Glomerular endothelial cell (primary cell): ENCODE data around the gene TBC1D9. TPM values are rescaled to one million over a fixed set of nuclear protein-coding genes. Genes with fewer than 3 reads are reported as not detected.
A peak's percentile ranks its signal among the peaks of the same experiment; 100 is the strongest.

ENCODE experiments used
- DNase-seq: peaks from one replicate; pipeline ENCODE4 v3.0.0-alpha.2; 2011; ENCODE audit warnings: low read depth, low spot score; ENCODE audit errors: extremely low read depth
- total RNA-seq: library from RNA; depleted of rRNA; stranded (reverse); fragments of >200 nt; gene quantifications from 2 replicates; pipeline ENCODE4 v1.2.3, GENCODE V29; 2015

TBC1D9 gene
- total RNA-seq, 1 donor from 2014 or later = 72.3 TPM

GRCh38 chr4:140697709-140698560 is 58.2 kb downstream of the TBC1D9 start:
- DNase-seq = no peak

GRCh38 chr4:140695483-140695882 is 60.7 kb downstream of the TBC1D9 start:
- no peak for DNase-seq

- DNase-seq = no peak
Measured at GRCh38 chr4:140693562-140693961, 62.6 kb downstream of the TBC1D9 start.

GRCh38 chr4:140691369-140691768 is 64.8 kb downstream of the TBC1D9 start:
- peak; percentile 37 for DNase-seq

GRCh38 chr4:140690093-140690492 is 66.1 kb downstream of the TBC1D9 start:
- DNase-seq = no peak

GRCh38 chr4:140689623-140690022 is 66.6 kb downstream of the TBC1D9 start:
- no peak for DNase-seq

GRCh38 chr4:140688711-140689598 is 67.2 kb downstream of the TBC1D9 start:
- no peak for DNase-seq

- no peak for DNase-seq
Measured at GRCh38 chr4:140686796-140687195, 69.4 kb downstream of the TBC1D9 start.

- DNase-seq = no peak
Measured at GRCh38 chr4:140684314-140684713, 71.9 kb downstream of the TBC1D9 start.

GRCh38 chr4:140681201-140681600 is 75.0 kb downstream of the TBC1D9 start:
- no peak for DNase-seq

GRCh38 chr4:140680686-140681085 is 75.5 kb downstream of the TBC1D9 start:
- no peak for DNase-seq

- DNase-seq = no peak
Measured at GRCh38 chr4:140679576-140679975, 76.6 kb downstream of the TBC1D9 start.

GRCh38 chr4:140675599-140676231 is 80.5 kb downstream of the TBC1D9 start:
- DNase-seq = no peak

GRCh38 chr4:140673729-140674128 is 82.5 kb downstream of the TBC1D9 start:
- DNase-seq = no peak

GRCh38 chr4:140672416-140672815 is 83.8 kb downstream of the TBC1D9 start:
- DNase-seq = no peak

GRCh38 chr4:140668111-140668510 is 88.1 kb downstream of the TBC1D9 start:
- DNase-seq = no peak

GRCh38 chr4:140666889-140667614 is 89.1 kb downstream of the TBC1D9 start:
- no peak for DNase-seq

- no peak for DNase-seq
Measured at GRCh38 chr4:140662082-140662869, 93.9 kb downstream of the TBC1D9 start.

- no peak for DNase-seq
Measured at GRCh38 chr4:140661550-140661949, 94.6 kb downstream of the TBC1D9 start.
